GM21381 (cell line): Measurements from ENCODE around the gene FBXW7.
"Not testable (repeated sequence)": the region's sequence is repeated elsewhere in the genome, so short reads cannot be mapped to it uniquely, and the experiment has no call there.

Experiments used
- ATAC-seq: cut with Tn5 transposase; IDR thresholded peaks from one replicate; pipeline ENCODE4 v1.9.1; 2021; ENCODE audit warnings: mild to moderate bottlenecking, moderate library complexity; ENCODE audit not compliant: unreplicated experiment

Gene FBXW7

GRCh38 chr4:152535903-152536544, at the start of gene FBXW7:
TSS of gene FBXW7 (minus strand) at chr4:152536092. CDS start at chr4:152411803, 124,289 bp downstream.
- ATAC-seq: peak; percentile 82

GRCh38 chr4:152585023-152585441, 49.1 kb upstream of the FBXW7 start:
- ATAC-seq: peak; percentile 57

GRCh38 chr4:152581536-152582160, 45.8 kb upstream of the FBXW7 start:
- no peak for ATAC-seq

- no peak for ATAC-seq
Observed at GRCh38 chr4:152579916-152580315, 44.0 kb upstream of the FBXW7 start.

- no peak for ATAC-seq
Observed at GRCh38 chr4:152579107-152579764, 43.3 kb upstream of the FBXW7 start.

- ATAC-seq: no peak
Observed at GRCh38 chr4:152578670-152579069, 42.8 kb upstream of the FBXW7 start.

GRCh38 chr4:152577708-152578396, 42.0 kb upstream of the FBXW7 start:
- no peak for ATAC-seq

- no peak for ATAC-seq
Observed at GRCh38 chr4:152575533-152575932, 39.6 kb upstream of the FBXW7 start.

GRCh38 chr4:152573861-152574260, 38.0 kb upstream of the FBXW7 start:
- ATAC-seq: no peak

GRCh38 chr4:152572417-152573086, 36.7 kb upstream of the FBXW7 start:
- ATAC-seq: peak; percentile 71

- ATAC-seq: no peak
Observed at GRCh38 chr4:152571770-152572169, 35.9 kb upstream of the FBXW7 start.

GRCh38 chr4:152571296-152571695, 35.4 kb upstream of the FBXW7 start:
- ATAC-seq: no peak

- ATAC-seq: no peak
Observed at GRCh38 chr4:152565333-152565732, 29.4 kb upstream of the FBXW7 start.

GRCh38 chr4:152564336-152564735, 28.4 kb upstream of the FBXW7 start:
- ATAC-seq: no peak

GRCh38 chr4:152563209-152563608, 27.3 kb upstream of the FBXW7 start:
- ATAC-seq: no peak

- no peak for ATAC-seq
Observed at GRCh38 chr4:152559641-152560040, 23.7 kb upstream of the FBXW7 start.

GRCh38 chr4:152558396-152558795, 22.5 kb upstream of the FBXW7 start:
- ATAC-seq: no peak

GRCh38 chr4:152556834-152557233, 20.9 kb upstream of the FBXW7 start:
- no peak for ATAC-seq

GRCh38 chr4:152556283-152556682, 20.4 kb upstream of the FBXW7 start:
- ATAC-seq: no peak

- ATAC-seq: no peak
Observed at GRCh38 chr4:152554742-152555141, 18.9 kb upstream of the FBXW7 start.

GRCh38 chr4:152550687-152551086, 14.8 kb upstream of the FBXW7 start:
- ATAC-seq: not testable (repeated sequence)
